H1 (cell line): Measurements from ENCODE around the gene RORB.

ENCODE experiments used
- ATF3 ChIP-seq: IDR thresholded peaks from 2 replicates; pipeline ENCODE4 v1.6.1; 2011; ENCODE audit warnings: low read depth, mild to moderate bottlenecking, low read length; ENCODE audit not compliant: insufficient read depth
- CTCF ChIP-seq, 3 experiments: IDR thresholded peaks; 1 replicate in 2 of 3; 2 replicates in 1 of 3; pipeline versions ENCODE4 v1.5.1 to v1.6.1; 2011; ENCODE audit warnings: low read length in 3 of 3, mild to moderate bottlenecking in 3 of 3, inconsistent platforms in 2 of 3, low read depth in 1 of 3, moderate library complexity in 1 of 3; ENCODE audit not compliant: insufficient read depth in 1 of 3; ENCODE audit errors: control extremely low read depth in 1 of 3
- EGR1 ChIP-seq: IDR thresholded peaks from 2 replicates; pipeline ENCODE4 v1.6.1; 2011; ENCODE audit warnings: low read depth, low read length, borderline replicate concordance
- EZH2 ChIP-seq: fragments of 200-600 bp; sonication (generic); IDR thresholded peaks from 2 replicates; pipeline ENCODE4 v1.7.1; 2012; ENCODE audit warnings: low read depth, mild to moderate bottlenecking, moderate library complexity, low read length, inconsistent platforms; ENCODE audit not compliant: severe bottlenecking
- KDM1A ChIP-seq: fragments of 200-600, 300-600 bp; sonication (generic); IDR thresholded peaks from 2 replicates; pipeline ENCODE4 v1.7.1; 2016; ENCODE audit warnings: mild to moderate bottlenecking, low read length, borderline replicate concordance
- MAFK ChIP-seq: IDR thresholded peaks from 2 replicates; pipeline ENCODE4 v1.6.1; 2012; ENCODE audit warnings: low read depth, mild to moderate bottlenecking, improper control_type of control experiment, low read length
- POLR2A ChIP-seq, 2 experiments: IDR thresholded peaks; 1 replicate in 1 of 2; 2 replicates in 1 of 2; pipeline ENCODE4 v1.6.1; 2011; ENCODE audit warnings: low read depth in 2 of 2, low read length in 2 of 2, mild to moderate bottlenecking in 2 of 2; ENCODE audit errors: control extremely low read depth in 1 of 2
- POLR2AphosphoS5 ChIP-seq: IDR thresholded peaks from 2 replicates; pipeline ENCODE4 v1.6.1; 2011; ENCODE audit warnings: low read depth, low read length
- TAF7 ChIP-seq: optimal IDR thresholded peaks from 2 replicates; pipeline ENCODE3; 2011; ENCODE audit warnings: low read depth, mild to moderate bottlenecking, inconsistent platforms, low read length, moderate library complexity, borderline replicate concordance
- TBP ChIP-seq: IDR thresholded peaks from 2 replicates; pipeline ENCODE4 v1.6.1; 2011; ENCODE audit warnings: low read depth, low read length, improper control_type of control experiment
- TEAD4 ChIP-seq: IDR thresholded peaks from 2 replicates; pipeline ENCODE4 v1.6.1; 2012; ENCODE audit warnings: low read depth, low read length, inconsistent platforms, mixed read lengths
- YY1 ChIP-seq: IDR thresholded peaks from 2 replicates; pipeline ENCODE4 v1.6.1; 2011; ENCODE audit warnings: low read depth, mild to moderate bottlenecking, low read length
- ZNF274 ChIP-seq: IDR thresholded peaks from 2 replicates; pipeline ENCODE4 v1.7.0; 2012; ENCODE audit warnings: low read length, borderline replicate concordance; ENCODE audit errors: extremely low read depth

GRCh38 chr9:74683322-74683721 lies 186.2 kb downstream of the RORB start:
- TF ChIP-seq POLR2A (IDR thresholded peaks at IDR 0.05; ENCODE audit: control extremely low read depth in 1 of 2, low read depth in 2 of 2, low read length in 2 of 2): no peak
- TF ChIP-seq EZH2: no peak
- no peak for TF ChIP-seq TEAD4
- TF ChIP-seq ZNF274: no peak
- no peak for TF ChIP-seq CTCF (IDR thresholded peaks at IDR 0.05; ENCODE audit: control extremely low read depth in 1 of 3, insufficient read depth in 1 of 3, low read depth in 1 of 3, low read length in 3 of 3)
- TF ChIP-seq EGR1: no peak
- no peak for TF ChIP-seq KDM1A
- TF ChIP-seq POLR2AphosphoS5: no peak
- no peak for TF ChIP-seq ATF3
- TF ChIP-seq TBP: no peak
- no peak for TF ChIP-seq YY1
- no peak for TF ChIP-seq TAF7
- TF ChIP-seq MAFK: no peak
